ENCODE results near the gene RNU4-1. TPM values are rescaled to one million over a fixed set of nuclear protein-coding genes. Genes with fewer than 3 reads are reported as not detected.
"Not testable (repeated sequence)": the region's sequence is repeated elsewhere in the genome, so short reads cannot be mapped to it uniquely, and the experiment has no call there.

The RNU4-1 gene
- total RNA-seq, 1 experiment from 2014 or later, result not detected

GRCh38 chr12:120258323-120258896, 34.6 kb downstream of the RNU4-1 start:
- no peak for DNase-seq (ENCODE audit: low read depth)

- DNase-seq (ENCODE audit: low read depth), result peak; percentile 86
Observed at GRCh38 chr12:120257041-120257821, 35.8 kb downstream of the RNU4-1 start.

GRCh38 chr12:120254809-120255208, 38.2 kb downstream of the RNU4-1 start:
- DNase-seq (ENCODE audit: low read depth), result no peak

- not testable (repeated sequence) for DNase-seq (ENCODE audit: low read depth)
Observed at GRCh38 chr12:120253313-120253712, 39.7 kb downstream of the RNU4-1 start.

- no peak for DNase-seq (ENCODE audit: low read depth)
Observed at GRCh38 chr12:120252071-120252906, 40.7 kb downstream of the RNU4-1 start.

- peak; percentile 81 for DNase-seq (ENCODE audit: low read depth)
Observed at GRCh38 chr12:120251364-120252070, 41.5 kb downstream of the RNU4-1 start.

GRCh38 chr12:120249875-120250795, 42.9 kb downstream of the RNU4-1 start:
- DNase-seq (ENCODE audit: low read depth), result peak; percentile 30

GRCh38 chr12:120249266-120249874, 43.7 kb downstream of the RNU4-1 start:
- peak; percentile 82 for DNase-seq (ENCODE audit: low read depth)

- peak; percentile 86 for DNase-seq (ENCODE audit: low read depth)
Observed at GRCh38 chr12:120247621-120248030, 45.4 kb downstream of the RNU4-1 start.

- no peak for DNase-seq (ENCODE audit: low read depth)
Observed at GRCh38 chr12:120247183-120247582, 45.9 kb downstream of the RNU4-1 start.

GRCh38 chr12:120246705-120247104, 46.3 kb downstream of the RNU4-1 start:
- DNase-seq (ENCODE audit: low read depth), result not testable (repeated sequence)

Other genes starting within 250 kb of the RNU4-1 start
- gene RAB35, start 176.5 kb downstream of the RNU4-1 start, total RNA-seq (2014; rRNA removed; shearing (Covaris generic)), result 19.9 and 28.6 TPM in 2 replicates
- gene GCN1, start 98.5 kb downstream of the RNU4-1 start, total RNA-seq (2014; rRNA removed; shearing (Covaris generic)), result 29.3 and 61.8 TPM in 2 replicates
- 1,663 and 2,281 TPM in 2 replicates for gene RPLP0, start 92.1 kb downstream of the RNU4-1 start, total RNA-seq (2014; rRNA removed; shearing (Covaris generic))
- gene PXN, start 27.5 kb downstream of the RNU4-1 start, total RNA-seq (2014; rRNA removed; shearing (Covaris generic)), result 77.5 and 110 TPM in 2 replicates
- under 0.01 TPM in 1 of 2 replicates, not detected in the other for gene RNU4-2, start 1.3 kb downstream of the RNU4-1 start, total RNA-seq (2014; rRNA removed; shearing (Covaris generic))
- 2.2 and 7.4 TPM in 2 replicates for gene SIRT4, start 9.1 kb upstream of the RNU4-1 start, total RNA-seq (2014; rRNA removed; shearing (Covaris generic))
- not detected in 2 replicates for gene PLA2G1B, start 34.5 kb upstream of the RNU4-1 start, total RNA-seq (2014; rRNA removed; shearing (Covaris generic))
- not detected in 2 replicates for gene MSI1, start 75.9 kb upstream of the RNU4-1 start, total RNA-seq (2014; rRNA removed; shearing (Covaris generic))
- 479 and 510 TPM in 2 replicates for gene COX6A1, start 144.9 kb upstream of the RNU4-1 start, total RNA-seq (2014; rRNA removed; shearing (Covaris generic))
- gene TRIAP1, start 153.1 kb upstream of the RNU4-1 start, total RNA-seq (2014; rRNA removed; shearing (Covaris generic)), result 27.8 and 29.9 TPM in 2 replicates
- 12.6 and 22.3 TPM in 2 replicates for gene GATC, start 153.2 kb upstream of the RNU4-1 start, total RNA-seq (2014; rRNA removed; shearing (Covaris generic))
- gene SRSF9, start 176.5 kb upstream of the RNU4-1 start, total RNA-seq (2014; rRNA removed; shearing (Covaris generic)), result 197 and 267 TPM in 2 replicates
- 529 and 605 TPM in 2 replicates for gene DYNLL1, start 202.9 kb upstream of the RNU4-1 start, total RNA-seq (2014; rRNA removed; shearing (Covaris generic))
- 34.4 and 39.3 TPM in 2 replicates for gene COQ5, start 235.9 kb upstream of the RNU4-1 start, total RNA-seq (2014; rRNA removed; shearing (Covaris generic))
- gene RNF10, start 241.1 kb upstream of the RNU4-1 start, total RNA-seq (2014; rRNA removed; shearing (Covaris generic)), result 94.1 and 135 TPM in 2 replicates